ENCODE data around the gene MESD. TPM values are rescaled to one million over a fixed set of nuclear protein-coding genes. Genes with fewer than 3 reads are reported as not detected.

MESD gene
- total and polyA plus RNA-seq, 9 of the 15 experiments (the other 6 are each of a cell fraction or from before 2014, with no cell fraction given): 11.3 to 39.7 (median 22.8) TPM

GRCh38 chr15:80939216-80939615 is 50.4 kb downstream of the MESD start (continued):
- no peak for TF ChIP-seq ZBTB11 (CRISPR knock-in tag; IDR thresholded peaks at IDR 0.05)
- no peak for TF ChIP-seq SRSF9 (IDR thresholded peaks at IDR 0.05; ENCODE audit: borderline replicate concordance, low read depth, low read length)
- TF ChIP-seq BCLAF1 (IDR thresholded peaks at IDR 0.05; ENCODE audit: borderline replicate concordance in 1 of 2, control insufficient read depth in 1 of 2, low read depth in 2 of 2, low read length in 1 of 2): no peak
- TF ChIP-seq LCOR (CRISPR knock-in tag; IDR thresholded peaks at IDR 0.05): no peak
- TF ChIP-seq ZNF274 (IDR thresholded peaks at IDR 0.05; ENCODE audit: borderline replicate concordance, low read depth, low read length): no peak
- no peak for TF ChIP-seq HMGN3 (IDR thresholded peaks at IDR 0.05; ENCODE audit: borderline replicate concordance, extremely low read depth, insufficient read length, low read depth, low read length)
- TF ChIP-seq RBM25 (IDR thresholded peaks at IDR 0.05; ENCODE audit: low read depth, low read length, severe bottlenecking): no peak
